Measurements from ENCODE around the gene RHCG. TPM values are rescaled to one million over a fixed set of nuclear protein-coding genes. Genes with fewer than 3 reads are reported as not detected.

Gene RHCG
- total and polyA plus RNA-seq, 2 of the 4 experiments (the other 2 are of a cell fraction): not detected

DNA sequence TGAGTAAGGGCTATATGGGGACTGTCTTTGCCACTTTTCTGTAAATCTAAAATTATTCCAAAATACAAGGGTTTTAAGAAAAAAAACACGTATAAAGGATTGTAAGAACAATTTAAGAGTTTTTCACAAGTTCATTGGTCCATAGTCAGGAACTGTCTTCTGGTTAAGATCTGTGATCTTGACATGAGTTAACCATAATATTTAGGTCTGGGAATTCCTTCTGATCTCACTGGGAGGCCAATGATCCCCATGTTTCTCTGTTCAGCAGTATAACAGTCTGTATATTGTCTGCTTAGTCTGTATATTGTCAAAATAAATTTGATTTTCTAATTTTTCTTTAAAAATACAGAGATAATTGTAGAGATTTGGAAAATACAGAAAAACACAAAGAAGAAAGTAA lies 848 bp upstream of the RHCG start:
- BruUV-seq (replicated peaks): no TSS peak
- H3K4me1 ChIP-seq (ENCODE audit: control insufficient read depth, insufficient read depth, low read length): no peaks in the 10 kb centered on the region
- H3K9me1 ChIP-seq (ENCODE audit: insufficient read depth, low read length): no peaks in the 10 kb centered on the region
- H3K4me3 ChIP-seq (ENCODE audit: insufficient read depth, low read depth, low read length): no peak overlapping the region
- no peak for ATAC-seq (ENCODE audit: low read depth)
- no peak overlapping the region for H2AK5ac ChIP-seq (ENCODE audit: low read depth, low read length)
- H2BK15ac ChIP-seq (ENCODE audit: low read depth, low read length): no peak overlapping the region
- intact Hi-C loops (cut with micrococcal nuclease): no loop called here
- TF ChIP-seq, protein P1, sequence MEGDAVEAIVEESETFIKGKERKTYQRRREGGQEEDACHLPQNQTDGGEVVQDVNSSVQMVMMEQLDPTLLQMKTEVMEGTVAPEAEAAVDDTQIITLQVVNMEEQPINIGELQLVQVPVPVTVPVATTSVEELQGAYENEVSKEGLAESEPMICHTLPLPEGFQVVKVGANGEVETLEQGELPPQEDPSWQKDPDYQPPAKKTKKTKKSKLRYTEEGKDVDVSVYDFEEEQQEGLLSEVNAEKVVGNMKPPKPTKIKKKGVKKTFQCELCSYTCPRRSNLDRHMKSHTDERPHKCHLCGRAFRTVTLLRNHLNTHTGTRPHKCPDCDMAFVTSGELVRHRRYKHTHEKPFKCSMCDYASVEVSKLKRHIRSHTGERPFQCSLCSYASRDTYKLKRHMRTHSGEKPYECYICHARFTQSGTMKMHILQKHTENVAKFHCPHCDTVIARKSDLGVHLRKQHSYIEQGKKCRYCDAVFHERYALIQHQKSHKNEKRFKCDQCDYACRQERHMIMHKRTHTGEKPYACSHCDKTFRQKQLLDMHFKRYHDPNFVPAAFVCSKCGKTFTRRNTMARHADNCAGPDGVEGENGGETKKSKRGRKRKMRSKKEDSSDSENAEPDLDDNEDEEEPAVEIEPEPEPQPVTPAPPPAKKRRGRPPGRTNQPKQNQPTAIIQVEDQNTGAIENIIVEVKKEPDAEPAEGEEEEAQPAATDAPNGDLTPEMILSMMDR (conservative IDR thresholded peaks at IDR 0.05; ENCODE audit: low read depth, low read length): no peak
- TF ChIP-seq MAFK (IDR thresholded peaks at IDR 0.05; ENCODE audit: low read depth, low read length) (no peak), MXI1 (IDR thresholded peaks at IDR 0.05; ENCODE audit: borderline replicate concordance, low read depth, low read length) (no peak), BHLHE40 (IDR thresholded peaks at IDR 0.05; ENCODE audit: low read depth, low read length) (no peak), NFE2L2 (IDR thresholded peaks at IDR 0.05; ENCODE audit: low read depth, low read length) (no peak), SMC3 (IDR thresholded peaks at IDR 0.05; ENCODE audit: low read depth, low read length) (no peak), FOS (IDR thresholded peaks at IDR 0.05; ENCODE audit: low read depth, low read length) (no peak), CEBPB (IDR thresholded peaks at IDR 0.05; ENCODE audit: low read depth, low read length) (no peak), POLR2A (IDR thresholded peaks at IDR 0.05; ENCODE audit: low read depth, low read length) (no peak), CHD1 (IDR thresholded peaks at IDR 0.05; ENCODE audit: low read depth, low read length) (no peak), MAZ (IDR thresholded peaks at IDR 0.05; ENCODE audit: borderline replicate concordance, low read depth, low read length) (no peak), RCOR1 (IDR thresholded peaks at IDR 0.05; ENCODE audit: insufficient replicate concordance, low read length) (no peak), RFX5 (IDR thresholded peaks at IDR 0.05; ENCODE audit: low read depth, low read length) (no peak), RAD21 (IDR thresholded peaks at IDR 0.05; ENCODE audit: low read length) (no peak)
- TF ChIP-seq, protein P2, sequence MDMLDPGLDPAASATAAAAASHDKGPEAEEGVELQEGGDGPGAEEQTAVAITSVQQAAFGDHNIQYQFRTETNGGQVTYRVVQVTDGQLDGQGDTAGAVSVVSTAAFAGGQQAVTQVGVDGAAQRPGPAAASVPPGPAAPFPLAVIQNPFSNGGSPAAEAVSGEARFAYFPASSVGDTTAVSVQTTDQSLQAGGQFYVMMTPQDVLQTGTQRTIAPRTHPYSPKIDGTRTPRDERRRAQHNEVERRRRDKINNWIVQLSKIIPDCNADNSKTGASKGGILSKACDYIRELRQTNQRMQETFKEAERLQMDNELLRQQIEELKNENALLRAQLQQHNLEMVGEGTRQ (IDR thresholded peaks at IDR 0.05; ENCODE audit: low read depth, low read length): no peak
- TF ChIP-seq, protein P3, sequence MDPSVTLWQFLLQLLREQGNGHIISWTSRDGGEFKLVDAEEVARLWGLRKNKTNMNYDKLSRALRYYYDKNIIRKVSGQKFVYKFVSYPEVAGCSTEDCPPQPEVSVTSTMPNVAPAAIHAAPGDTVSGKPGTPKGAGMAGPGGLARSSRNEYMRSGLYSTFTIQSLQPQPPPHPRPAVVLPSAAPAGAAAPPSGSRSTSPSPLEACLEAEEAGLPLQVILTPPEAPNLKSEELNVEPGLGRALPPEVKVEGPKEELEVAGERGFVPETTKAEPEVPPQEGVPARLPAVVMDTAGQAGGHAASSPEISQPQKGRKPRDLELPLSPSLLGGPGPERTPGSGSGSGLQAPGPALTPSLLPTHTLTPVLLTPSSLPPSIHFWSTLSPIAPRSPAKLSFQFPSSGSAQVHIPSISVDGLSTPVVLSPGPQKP (IDR thresholded peaks at IDR 0.05; ENCODE audit: borderline replicate concordance, low read depth, low read length): no peak
- H3K23ac ChIP-seq (ENCODE audit: low read depth, low read length): no peak overlapping the region
- no peak overlapping the region for H2BK5ac ChIP-seq (ENCODE audit: low read depth, low read length, poor library complexity, severe bottlenecking)
- in situ Hi-C loops (cut with MboI; ENCODE audit: low sequenced_read_pairs): no loop called here
- H3K27ac ChIP-seq (ENCODE audit: insufficient read depth, low read length): no peak overlapping the region
- no peaks in the 10 kb centered on the region for H3K79me1 ChIP-seq (ENCODE audit: low read depth in 1 of 2, low read length in 2 of 2)
- H4K91ac ChIP-seq (ENCODE audit: insufficient read depth, low read depth, low read length): no peak overlapping the region
- H3K4ac ChIP-seq (ENCODE audit: low read depth, low read length): no peak overlapping the region
- no peak overlapping the region for H2AK9ac ChIP-seq (replicated peaks; ENCODE audit: low read depth, low read length, poor library complexity)
- WGBS, 2 experiments (ENCODE audit: extremely low coverage in 2 of 2, insufficient read length in 1 of 2): no CpG with 5 or more reads among the region's 1 CpG
- no peak overlapping the region for H3K18ac ChIP-seq (ENCODE audit: low read depth, low read length)
- H2BK120ac ChIP-seq (ENCODE audit: low read depth, low read length): no peak overlapping the region
- no peaks in the 10 kb centered on the region for H3K36me3 ChIP-seq (ENCODE audit: control insufficient read depth, insufficient read depth, low read length)
- H3K14ac ChIP-seq (replicated peaks; ENCODE audit: low read depth, low read length): no peak overlapping the region
- H3K4me2 ChIP-seq (ENCODE audit: low read depth, low read length): no peak overlapping the region
- no peak overlapping the region for H4K8ac ChIP-seq (ENCODE audit: low read depth in 2 of 2, low read length in 2 of 2)
- no peak for DNase-seq
- H3K9me3 ChIP-seq (ENCODE audit: control insufficient read depth, insufficient read depth, low read length): no peaks in the 10 kb centered on the region
- dilution Hi-C loops (cut with HindIII; ENCODE audit: low sequenced_read_pairs, unreplicated experiment): no loop called here
- H4K20me1 ChIP-seq (ENCODE audit: insufficient read depth, low read length): no peaks in the 10 kb centered on the region
- H3K56ac ChIP-seq (ENCODE audit: extremely low read depth, insufficient read depth, low read length): no peak overlapping the region
- no peak overlapping the region for H4K5ac ChIP-seq (ENCODE audit: low read depth, low read length)
- H3K27me3 ChIP-seq (ENCODE audit: control insufficient read depth, insufficient read depth, low read length): peaks cover 51% of the 10 kb centered on the region
- H2BK20ac ChIP-seq (ENCODE audit: low read depth, low read length): no peak overlapping the region
- ChIA-PET POLR2A (ENCODE audit: unreplicated experiment) (no interaction called here), CTCF (no interaction called here)
- H3K9ac ChIP-seq (ENCODE audit: low read depth, low read length): no peak overlapping the region
- H2AFZ ChIP-seq (replicated peaks; ENCODE audit: low read length, poor library complexity): no peak overlapping the region
